Measurements from ENCODE around the gene SLX4IP. TPM values are rescaled to one million over a fixed set of nuclear protein-coding genes. Genes with fewer than 3 reads are reported as not detected.

Gene SLX4IP
- total RNA-seq, 1 donor from 2014 or later = 5.3 TPM

- Histone ChIP-seq H3K27ac (ENCODE audit: low read depth, low read length) (peak overlapping the region; percentile 53), H3K36me3 (ENCODE audit: insufficient read depth, low read length) (no peaks in the 10 kb centered on the region), H3K4me3 (ENCODE audit: insufficient read depth, low read depth, low read length) (no peak overlapping the region), H3K27me3 (ENCODE audit: insufficient read depth, low read length) (no peaks in the 10 kb centered on the region), H3K79me2 (ENCODE audit: insufficient read depth, low read length) (no peaks in the 10 kb centered on the region), H2AFZ (ENCODE audit: low read depth, low read length) (no peak overlapping the region), H3K9ac (ENCODE audit: low read length) (peak overlapping the region; percentile 6), H4K20me1 (ENCODE audit: insufficient read depth, low read length) (no peaks in the 10 kb centered on the region), H3K4me1 (ENCODE audit: insufficient read depth, low read length) (peaks cover 38% of the 10 kb centered on the region), H3K9me3 (ENCODE audit: insufficient read depth, low read depth, low read length) (no peaks in the 10 kb centered on the region), H3K4me2 (ENCODE audit: low read length) (peak overlapping the region; percentile 29)
- TF ChIP-seq, protein P1, sequence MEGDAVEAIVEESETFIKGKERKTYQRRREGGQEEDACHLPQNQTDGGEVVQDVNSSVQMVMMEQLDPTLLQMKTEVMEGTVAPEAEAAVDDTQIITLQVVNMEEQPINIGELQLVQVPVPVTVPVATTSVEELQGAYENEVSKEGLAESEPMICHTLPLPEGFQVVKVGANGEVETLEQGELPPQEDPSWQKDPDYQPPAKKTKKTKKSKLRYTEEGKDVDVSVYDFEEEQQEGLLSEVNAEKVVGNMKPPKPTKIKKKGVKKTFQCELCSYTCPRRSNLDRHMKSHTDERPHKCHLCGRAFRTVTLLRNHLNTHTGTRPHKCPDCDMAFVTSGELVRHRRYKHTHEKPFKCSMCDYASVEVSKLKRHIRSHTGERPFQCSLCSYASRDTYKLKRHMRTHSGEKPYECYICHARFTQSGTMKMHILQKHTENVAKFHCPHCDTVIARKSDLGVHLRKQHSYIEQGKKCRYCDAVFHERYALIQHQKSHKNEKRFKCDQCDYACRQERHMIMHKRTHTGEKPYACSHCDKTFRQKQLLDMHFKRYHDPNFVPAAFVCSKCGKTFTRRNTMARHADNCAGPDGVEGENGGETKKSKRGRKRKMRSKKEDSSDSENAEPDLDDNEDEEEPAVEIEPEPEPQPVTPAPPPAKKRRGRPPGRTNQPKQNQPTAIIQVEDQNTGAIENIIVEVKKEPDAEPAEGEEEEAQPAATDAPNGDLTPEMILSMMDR (IDR thresholded peaks at IDR 0.05; ENCODE audit: insufficient read depth, low read depth, low read length) = no peak
- TF ChIP-seq EZH2 (IDR thresholded peaks at IDR 0.05; ENCODE audit: insufficient read depth, low read length) = no peak
- Mint-ChIP-seq H3K9me3 (ENCODE audit: unreplicated experiment) (no peaks in the 10 kb centered on the region), H3K4me3 (ENCODE audit: unreplicated experiment) (no peak overlapping the region), H3K36me3 (ENCODE audit: low read depth, unreplicated experiment) (peaks cover 2% of the 10 kb centered on the region), H3K27me3 (ENCODE audit: low read depth, unreplicated experiment) (no peaks in the 10 kb centered on the region), H3K4me1 (ENCODE audit: low read depth, unreplicated experiment) (peaks cover 63% of the 10 kb centered on the region), H3K27ac (ENCODE audit: unreplicated experiment) (peak overlapping the region; percentile 91)
- FAIRE-seq (no peak), DNase-seq (ENCODE audit: low read depth) (no peak)
Measured at GRCh38 chr20:10556519-10557083, 121.5 kb downstream of the SLX4IP start.

DNA sequence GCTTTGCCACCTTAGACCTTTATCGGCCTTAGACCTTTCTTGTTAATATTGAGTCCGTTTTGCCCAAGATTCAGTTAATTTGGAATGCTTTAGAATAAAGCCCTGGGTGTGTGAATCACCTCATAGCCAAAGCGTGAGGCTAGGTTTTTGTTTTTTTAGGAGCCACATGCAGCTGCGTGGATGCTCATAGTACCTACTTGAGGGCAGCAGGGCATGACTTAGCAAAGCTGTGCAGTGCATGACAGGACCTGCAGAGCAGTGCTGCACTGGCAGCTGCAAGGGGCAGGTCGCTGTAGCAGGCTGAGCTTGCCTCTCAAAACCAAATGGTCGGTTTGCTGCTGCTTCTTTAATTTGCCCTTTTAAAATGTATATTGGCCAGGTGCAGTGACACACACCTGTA is 122.6 kb downstream of the SLX4IP start:
- Histone ChIP-seq H3K9ac (ENCODE audit: low read length) (peak overlapping the region; percentile 71), H3K4me3 (ENCODE audit: insufficient read depth, low read depth, low read length) (no peak overlapping the region), H3K27me3 (ENCODE audit: insufficient read depth, low read length) (no peaks in the 10 kb centered on the region), H3K27ac (ENCODE audit: low read depth, low read length) (no peak overlapping the region), H3K9me3 (ENCODE audit: insufficient read depth, low read depth, low read length) (no peaks in the 10 kb centered on the region), H3K4me1 (ENCODE audit: insufficient read depth, low read length) (peaks cover 35% of the 10 kb centered on the region), H3K36me3 (ENCODE audit: insufficient read depth, low read length) (no peaks in the 10 kb centered on the region), H3K79me2 (ENCODE audit: insufficient read depth, low read length) (no peaks in the 10 kb centered on the region), H4K20me1 (ENCODE audit: insufficient read depth, low read length) (no peaks in the 10 kb centered on the region), H2AFZ (ENCODE audit: low read depth, low read length) (no peak overlapping the region), H3K4me2 (ENCODE audit: low read length) (peak overlapping the region; percentile 59)
- Mint-ChIP-seq H3K27me3 (ENCODE audit: low read depth, unreplicated experiment) (no peaks in the 10 kb centered on the region), H3K36me3 (ENCODE audit: low read depth, unreplicated experiment) (peaks cover 4% of the 10 kb centered on the region), H3K4me3 (ENCODE audit: unreplicated experiment) (no peak overlapping the region), H3K9me3 (ENCODE audit: unreplicated experiment) (no peaks in the 10 kb centered on the region), H3K27ac (ENCODE audit: unreplicated experiment) (peak overlapping the region; percentile 75), H3K4me1 (ENCODE audit: low read depth, unreplicated experiment) (peaks cover 56% of the 10 kb centered on the region)
- DNase-seq (ENCODE audit: low read depth) (peak; percentile 24), FAIRE-seq (no peak)
- TF ChIP-seq, protein P1 (IDR thresholded peaks at IDR 0.05; ENCODE audit: insufficient read depth, low read depth, low read length) = no peak
- TF ChIP-seq EZH2 (IDR thresholded peaks at IDR 0.05; ENCODE audit: insufficient read depth, low read length) = no peak

DNA sequence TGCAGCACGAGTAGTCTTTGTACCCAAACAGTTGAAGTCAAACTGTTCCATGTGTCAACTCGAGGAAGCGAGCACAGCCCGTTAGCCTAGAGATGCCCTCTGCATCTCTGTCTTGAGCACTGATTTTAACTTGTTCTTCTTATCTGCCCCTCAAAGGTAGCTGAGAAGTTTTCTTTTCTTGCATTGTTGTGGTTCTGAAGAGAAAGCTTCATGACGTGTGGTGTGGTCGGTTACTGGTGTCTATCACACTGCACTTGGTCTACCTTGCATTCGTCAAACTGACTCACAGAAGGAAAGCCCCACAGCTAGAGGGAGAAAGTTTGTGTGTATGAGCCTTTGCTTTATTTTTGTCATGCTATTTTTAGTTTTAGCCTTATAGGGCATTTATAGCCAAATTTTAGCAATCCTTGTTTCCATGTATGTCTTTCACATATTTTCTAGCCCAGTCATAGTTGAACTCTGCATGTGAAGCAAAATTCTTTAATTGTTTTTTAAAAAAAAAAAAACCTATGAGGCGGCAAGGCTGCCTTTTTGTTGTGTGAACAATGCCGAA is 123.6 kb downstream of the SLX4IP start:
- TF ChIP-seq, protein P1 (IDR thresholded peaks at IDR 0.05; ENCODE audit: insufficient read depth, low read depth, low read length) = no peak
- no peak for TF ChIP-seq EZH2 (IDR thresholded peaks at IDR 0.05; ENCODE audit: insufficient read depth, low read length)
- Histone ChIP-seq H3K9me3 (ENCODE audit: insufficient read depth, low read depth, low read length) (no peaks in the 10 kb centered on the region), H4K20me1 (ENCODE audit: insufficient read depth, low read length) (no peaks in the 10 kb centered on the region), H3K27me3 (ENCODE audit: insufficient read depth, low read length) (no peaks in the 10 kb centered on the region), H3K4me3 (ENCODE audit: insufficient read depth, low read depth, low read length) (no peak overlapping the region), H3K9ac (ENCODE audit: low read length) (peak overlapping the region; percentile 71), H3K4me2 (ENCODE audit: low read length) (peak overlapping the region; percentile 59), H3K27ac (ENCODE audit: low read depth, low read length) (peak overlapping the region; percentile 87), H3K36me3 (ENCODE audit: insufficient read depth, low read length) (no peaks in the 10 kb centered on the region), H3K4me1 (ENCODE audit: insufficient read depth, low read length) (peaks cover 34% of the 10 kb centered on the region), H3K79me2 (ENCODE audit: insufficient read depth, low read length) (no peaks in the 10 kb centered on the region), H2AFZ (ENCODE audit: low read depth, low read length) (no peak overlapping the region)
- FAIRE-seq = peak; percentile 56
- H3K4me1 Mint-ChIP-seq (ENCODE audit: low read depth, unreplicated experiment) = peaks cover 48% of the 10 kb centered on the region
- peak; percentile 99 for DNase-seq (ENCODE audit: low read depth)
- H3K36me3 Mint-ChIP-seq (ENCODE audit: low read depth, unreplicated experiment) = peaks cover 4% of the 10 kb centered on the region
- H3K27me3 Mint-ChIP-seq (ENCODE audit: low read depth, unreplicated experiment) = no peaks in the 10 kb centered on the region
- H3K4me3 Mint-ChIP-seq (ENCODE audit: unreplicated experiment) = no peak overlapping the region
- peak overlapping the region; percentile 84 for H3K27ac Mint-ChIP-seq (ENCODE audit: unreplicated experiment)
- no peaks in the 10 kb centered on the region for H3K9me3 Mint-ChIP-seq (ENCODE audit: unreplicated experiment)

Data from astrocyte (in vitro differentiated cells and primary cell).